Measurements from ENCODE around the gene FUT4. TPM values are rescaled to one million over a fixed set of nuclear protein-coding genes. Genes with fewer than 3 reads are reported as not detected.
A peak's percentile ranks its signal among the peaks of the same experiment; 100 is the strongest.

Gene FUT4
- total RNA-seq, 1 experiment from 2014 or later, result 0.23 TPM

- Mint-ChIP-seq H3K4me3 (ENCODE audit: unreplicated experiment) (no peak overlapping the region), H3K27ac (ENCODE audit: low read depth, unreplicated experiment) (no peak overlapping the region), H3K36me3 (ENCODE audit: insufficient read depth, unreplicated experiment) (no peaks in the 10 kb centered on the region), H3K4me1 (ENCODE audit: insufficient read depth, unreplicated experiment) (peaks cover 9% of the 10 kb centered on the region), H3K27me3 (ENCODE audit: insufficient read depth, unreplicated experiment) (no peaks in the 10 kb centered on the region), H3K9me3 (ENCODE audit: unreplicated experiment) (no peaks in the 10 kb centered on the region)
- ChIA-PET CTCF (interaction anchor here (0.6 to 2.4 kb wide), 9 partner anchors 9 to 1284 kb away, joined by 3 to 8 read pairs (median 3); partner anchors contain the start of gene C11orf97), POLR2A (no interaction called here)
- BruUV-seq (replicated peaks), result no TSS peak
- intact Hi-C loops (cut with micrococcal nuclease), result no loop called here
- no peak for TF ChIP-seq CTCF (IDR thresholded peaks at IDR 0.05; ENCODE audit: unreplicated experiment)
- DNase-seq (ENCODE audit: unreplicated experiment), result peak; percentile 58
Measured at GRCh38 chr11:94525546-94526324, 18.0 kb upstream of the FUT4 start.

GRCh38 chr11:94526645-94527438 is 16.9 kb upstream of the FUT4 start:
- no peak overlapping the region for H3K4me3 Mint-ChIP-seq (ENCODE audit: unreplicated experiment)
- peaks cover 9% of the 10 kb centered on the region for H3K4me1 Mint-ChIP-seq (ENCODE audit: insufficient read depth, unreplicated experiment)
- CTCF ChIA-PET, result interaction anchor here (1.4 to 2.4 kb wide), 2 partner anchors 36 to 38 kb away, joined by 3 to 8 read pairs; no protein-coding TSS in a partner anchor
- no peak for DNase-seq (ENCODE audit: unreplicated experiment)
- H3K9me3 Mint-ChIP-seq (ENCODE audit: unreplicated experiment), result no peaks in the 10 kb centered on the region
- H3K27me3 Mint-ChIP-seq (ENCODE audit: insufficient read depth, unreplicated experiment), result no peaks in the 10 kb centered on the region
- H3K36me3 Mint-ChIP-seq (ENCODE audit: insufficient read depth, unreplicated experiment), result no peaks in the 10 kb centered on the region
- POLR2A ChIA-PET, result interaction anchor here (0.6 kb wide), 1 partner anchor 13 kb away, joined by 3 read pairs; no protein-coding TSS in a partner anchor
- no TSS peak for BruUV-seq (replicated peaks)
- H3K27ac Mint-ChIP-seq (ENCODE audit: low read depth, unreplicated experiment), result no peak overlapping the region
- intact Hi-C loops (cut with micrococcal nuclease), result no loop called here
- no peak for TF ChIP-seq CTCF (IDR thresholded peaks at IDR 0.05; ENCODE audit: unreplicated experiment)

GRCh38 chr11:94528551-94528950 is 15.2 kb upstream of the FUT4 start:
- H3K27me3 Mint-ChIP-seq (ENCODE audit: insufficient read depth, unreplicated experiment), result no peaks in the 10 kb centered on the region
- no peak for DNase-seq (ENCODE audit: unreplicated experiment)
- no peaks in the 10 kb centered on the region for H3K9me3 Mint-ChIP-seq (ENCODE audit: unreplicated experiment)
- H3K4me1 Mint-ChIP-seq (ENCODE audit: insufficient read depth, unreplicated experiment), result peaks cover 11% of the 10 kb centered on the region
- no peak overlapping the region for H3K27ac Mint-ChIP-seq (ENCODE audit: low read depth, unreplicated experiment)
- no TSS peak for BruUV-seq (replicated peaks)
- H3K36me3 Mint-ChIP-seq (ENCODE audit: insufficient read depth, unreplicated experiment), result no peaks in the 10 kb centered on the region
- H3K4me3 Mint-ChIP-seq (ENCODE audit: unreplicated experiment), result no peak overlapping the region
- ChIA-PET CTCF (interaction anchor here (1.3 to 2.1 kb wide), 2 partner anchors 9 to 36 kb away, joined by 3 to 9 read pairs; no protein-coding TSS in a partner anchor), POLR2A (no interaction called here)
- TF ChIP-seq CTCF (IDR thresholded peaks at IDR 0.05; ENCODE audit: unreplicated experiment), result no peak
- intact Hi-C loops (cut with micrococcal nuclease), result no loop called here

- Mint-ChIP-seq H3K36me3 (ENCODE audit: insufficient read depth, unreplicated experiment) (no peaks in the 10 kb centered on the region), H3K27me3 (ENCODE audit: insufficient read depth, unreplicated experiment) (no peaks in the 10 kb centered on the region), H3K27ac (ENCODE audit: low read depth, unreplicated experiment) (no peak overlapping the region), H3K4me1 (ENCODE audit: insufficient read depth, unreplicated experiment) (peaks cover 24% of the 10 kb centered on the region), H3K4me3 (ENCODE audit: unreplicated experiment) (no peak overlapping the region), H3K9me3 (ENCODE audit: unreplicated experiment) (no peaks in the 10 kb centered on the region)
- no peak for DNase-seq (ENCODE audit: unreplicated experiment)
- intact Hi-C loops (cut with micrococcal nuclease), result no loop called here
- CTCF ChIA-PET, result interaction anchor here (0.8 to 1.1 kb wide), 2 partner anchors 12 to 13 kb away, joined by 4 to 5 read pairs; no protein-coding TSS in a partner anchor
- no peak for TF ChIP-seq CTCF (IDR thresholded peaks at IDR 0.05; ENCODE audit: unreplicated experiment)
- no TSS peak for BruUV-seq (replicated peaks)
- POLR2A ChIA-PET, result interaction anchor here (0.7 kb wide), 1 partner anchor 346 kb away, joined by 3 read pairs; no protein-coding TSS in a partner anchor
Measured at GRCh38 chr11:94532211-94532610, 11.5 kb upstream of the FUT4 start.

All from MCF 10A (cell line).